Measurements from ENCODE around the gene CLPTM1. TPM values are rescaled to one million over a fixed set of nuclear protein-coding genes. Genes with fewer than 3 reads are reported as not detected.
"Not testable (repeated sequence)": the region's sequence is repeated elsewhere in the genome, so short reads cannot be mapped to it uniquely, and the experiment has no call there.

Gene CLPTM1
- total RNA-seq, 8 experiments from 2014 or later, result 37.2 to 81.3 (median 59.5) TPM

GRCh38 chr19:44992336-44993163, 37.4 kb downstream of the CLPTM1 start:
- H3K4me3 ChIP-seq, result no peak overlapping the region
- in situ Hi-C loops (cut with MboI; ENCODE audit: low pct_unique_long_range_greater_than_20kb in 2 of 9, low sequenced_read_pairs in 9 of 9, unreplicated experiment in 9 of 9), result no loop called here
- H3K4me1 ChIP-seq (replicated peaks in 1 of 2), result no peaks in the 10 kb centered on the region
- peak in 4 of 8 experiments; percentile 5 to 28 (median 20) for ATAC-seq (replicated peaks in 6 of 8)
- 94% methylated on average over 6 of the region's 44 CpGs; no CpG with 5 or more reads in 9 of the 10 experiments for WGBS, 10 experiments
- H3K27ac ChIP-seq, result no peak overlapping the region

GRCh38 chr19:44993526-44993925, 38.3 kb downstream of the CLPTM1 start:
- Histone ChIP-seq H3K4me3 (no peak overlapping the region), H3K4me1 (replicated peaks in 1 of 2) (no peaks in the 10 kb centered on the region), H3K27ac (no peak overlapping the region)
- WGBS, 10 experiments, result 80 to 100% (median 85%) methylated on average over 1 to 4 of the region's 6 CpGs; no CpG with 5 or more reads in 4 of the 10 experiments
- no peak for ATAC-seq (replicated peaks in 6 of 8)
- in situ Hi-C loops (cut with MboI; ENCODE audit: low pct_unique_long_range_greater_than_20kb in 2 of 9, low sequenced_read_pairs in 9 of 9, unreplicated experiment in 9 of 9), result no loop called here

- no peak overlapping the region for H3K4me3 ChIP-seq
- no peak for ATAC-seq (replicated peaks in 6 of 8)
- H3K27ac ChIP-seq, result no peak overlapping the region
- WGBS, 10 experiments, result 70 to 100% (median 85%) methylated on average over 1 to 5 of the region's 12 CpGs; no CpG with 5 or more reads in 6 of the 10 experiments
- H3K4me1 ChIP-seq (replicated peaks in 1 of 2), result no peaks in the 10 kb centered on the region
- in situ Hi-C loops (cut with MboI; ENCODE audit: low pct_unique_long_range_greater_than_20kb in 2 of 9, low sequenced_read_pairs in 9 of 9, unreplicated experiment in 9 of 9), result no loop called here
Observed at GRCh38 chr19:44993926-44994537, 38.9 kb downstream of the CLPTM1 start.

GRCh38 chr19:44998025-44998424, 42.8 kb downstream of the CLPTM1 start:
- Histone ChIP-seq H3K4me3 (no peak overlapping the region), H3K27ac (no peak overlapping the region), H3K4me1 (replicated peaks in 1 of 2) (peaks cover 0 to 3% of the 10 kb centered on the region in 2 donors)
- ATAC-seq (replicated peaks in 6 of 8), result no peak
- WGBS, 10 experiments, result 58 to 100% (median 83%) methylated on average over 1 to 4 of the region's 4 CpGs; no CpG with 5 or more reads in 1 of the 10 experiments
- in situ Hi-C loops (cut with MboI; ENCODE audit: low pct_unique_long_range_greater_than_20kb in 2 of 9, low sequenced_read_pairs in 9 of 9, unreplicated experiment in 9 of 9), result no loop called here

- 20 to 89% (median 64%) methylated on average over 2 to 8 of the region's 12 CpGs; no CpG with 5 or more reads in 2 of the 10 experiments for WGBS, 10 experiments
- H3K4me3 ChIP-seq; H3K27ac ChIP-seq; H3K4me1 ChIP-seq (replicated peaks in 1 of 2); in situ Hi-C loops (cut with MboI; ENCODE audit: low pct_unique_long_range_greater_than_20kb in 2 of 9, low sequenced_read_pairs in 9 of 9, unreplicated experiment in 9 of 9); ATAC-seq (replicated peaks in 6 of 8): not testable (repeated sequence)
Observed at GRCh38 chr19:44999131-44999925, 44.1 kb downstream of the CLPTM1 start.

- H3K4me1 ChIP-seq (replicated peaks in 1 of 2); ATAC-seq (replicated peaks in 6 of 8); in situ Hi-C loops (cut with MboI; ENCODE audit: low pct_unique_long_range_greater_than_20kb in 2 of 9, low sequenced_read_pairs in 9 of 9, unreplicated experiment in 9 of 9); H3K27ac ChIP-seq: not testable (repeated sequence)
- H3K4me3 ChIP-seq, result peak overlapping the region in 4 of 5 donors; percentile 54 to 70 (median 60)
- WGBS, 10 experiments, result 19 to 89% (median 59%) methylated on average over 2 to 13 of the region's 19 CpGs; no CpG with 5 or more reads in 1 of the 10 experiments
Observed at GRCh38 chr19:45000665-45001064, 45.5 kb downstream of the CLPTM1 start.

GRCh38 chr19:45001087-45001739, 46.0 kb downstream of the CLPTM1 start, which contains the start of gene RELB:
Gene RELB, plus strand, starts transcription at chr19:45001464. Its CDS starts 116 bp downstream, at chr19:45001580.
- H3K4me3 ChIP-seq, result peak within 1 kb of the TSS; percentile 54 to 70 (median 58)
- H3K27ac ChIP-seq, result peak within 1 kb of the TSS; percentile 29 to 72
- WGBS, 10 experiments, result 0 to 50% (median 4%) methylated on average over 1 to 6 of the region's 79 CpGs; no CpG with 5 or more reads in 7 of the 10 experiments
- in situ Hi-C loops (cut with MboI; ENCODE audit: low pct_unique_long_range_greater_than_20kb in 2 of 9, low sequenced_read_pairs in 9 of 9, unreplicated experiment in 9 of 9), result no loop called here
- peak; percentile 75 to 83 (median 79) for ATAC-seq (replicated peaks in 6 of 8)
- peaks cover 0 to 3% of the 10 kb centered on the region in 2 donors for H3K4me1 ChIP-seq (replicated peaks in 1 of 2)

- in situ Hi-C loops (cut with MboI; ENCODE audit: low pct_unique_long_range_greater_than_20kb in 2 of 9, low sequenced_read_pairs in 9 of 9, unreplicated experiment in 9 of 9), result no loop called here
- Histone ChIP-seq H3K4me1 (replicated peaks in 1 of 2) (peaks cover 0 to 3% of the 10 kb centered on the region in 2 donors), H3K4me3 (no peak overlapping the region), H3K27ac (no peak overlapping the region)
- WGBS, 10 experiments, result 43 to 92% (median 80%) methylated on average over 1 to 4 of the region's 4 CpGs; no CpG with 5 or more reads in 1 of the 10 experiments
- no peak for ATAC-seq (replicated peaks in 6 of 8)
Observed at GRCh38 chr19:45003485-45003884, 48.3 kb downstream of the CLPTM1 start.

GRCh38 chr19:45005787-45006186, 50.6 kb downstream of the CLPTM1 start:
- Histone ChIP-seq H3K27ac (no peak overlapping the region), H3K4me3 (no peak overlapping the region), H3K4me1 (replicated peaks in 1 of 2) (peaks cover 0 to 3% of the 10 kb centered on the region in 2 donors)
- ATAC-seq (replicated peaks in 6 of 8), result no peak
- in situ Hi-C loops (cut with MboI; ENCODE audit: low pct_unique_long_range_greater_than_20kb in 2 of 9, low sequenced_read_pairs in 9 of 9, unreplicated experiment in 9 of 9), result no loop called here
- WGBS, 10 experiments, result 91 to 100% (median 100%) methylated on average over 1 to 7 of the region's 9 CpGs; no CpG with 5 or more reads in 2 of the 10 experiments

- no peak for ATAC-seq (replicated peaks in 6 of 8)
Observed at GRCh38 chr19:45008552-45008951, 53.4 kb downstream of the CLPTM1 start.

GRCh38 chr19:45009625-45010255, 54.6 kb downstream of the CLPTM1 start:
- in situ Hi-C loops (cut with MboI; ENCODE audit: low pct_unique_long_range_greater_than_20kb in 2 of 9, low sequenced_read_pairs in 9 of 9, unreplicated experiment in 9 of 9), result no loop called here
- WGBS, 10 experiments, result 73 to 100% (median 86%) methylated on average over 1 to 6 of the region's 9 CpGs; no CpG with 5 or more reads in 3 of the 10 experiments

More at GRCh38 chr19:45008552-45008951, 53.4 kb downstream of the CLPTM1 start:
- no peak overlapping the region for H3K4me3 ChIP-seq
- H3K4me1 ChIP-seq (replicated peaks in 1 of 2), result no peaks in the 10 kb centered on the region
- in situ Hi-C loops (cut with MboI; ENCODE audit: low pct_unique_long_range_greater_than_20kb in 2 of 9, low sequenced_read_pairs in 9 of 9, unreplicated experiment in 9 of 9), result no loop called here
- 47 to 77% methylated on average over 3 to 4 of the region's 10 CpGs; no CpG with 5 or more reads in 8 of the 10 experiments for WGBS, 10 experiments
- no peak overlapping the region for H3K27ac ChIP-seq

GRCh38 chr19:45010306-45010705, 55.1 kb downstream of the CLPTM1 start:
- H3K4me3 ChIP-seq, result no peak overlapping the region
- no peaks in the 10 kb centered on the region for H3K4me1 ChIP-seq (replicated peaks in 1 of 2)
- ATAC-seq (replicated peaks in 6 of 8), result no peak
- no peak overlapping the region for H3K27ac ChIP-seq
- in situ Hi-C loops (cut with MboI; ENCODE audit: low pct_unique_long_range_greater_than_20kb in 2 of 9, low sequenced_read_pairs in 9 of 9, unreplicated experiment in 9 of 9), result no loop called here
- 21 to 100% (median 63%) methylated on average over 1 to 5 of the region's 6 CpGs; no CpG with 5 or more reads in 1 of the 10 experiments for WGBS, 10 experiments

More at GRCh38 chr19:45009625-45010255, 54.6 kb downstream of the CLPTM1 start:
- Histone ChIP-seq H3K4me3 (no peak overlapping the region), H3K27ac (no peak overlapping the region), H3K4me1 (replicated peaks in 1 of 2) (no peaks in the 10 kb centered on the region)
- ATAC-seq (replicated peaks in 6 of 8), result no peak
